Dermis microvascular lymphatic vessel endothelial cell (primary cell): ENCODE results near the gene APIP. TPM values are rescaled to one million over a fixed set of nuclear protein-coding genes. Genes with fewer than 3 reads are reported as not detected.
A peak's percentile ranks its signal among the peaks of the same experiment; 100 is the strongest.
"Not testable (repeated sequence)": the region's sequence is repeated elsewhere in the genome, so short reads cannot be mapped to it uniquely, and the experiment has no call there.

ENCODE experiments used
- DNase-seq, 2 donors: peaks; one replicate each; pipeline versions ENCODE4 v3.0.0 to v3.0.0-alpha.2; 2010; ENCODE audit warnings: low read depth in 2 of 2
- total RNA-seq: library from RNA; depleted of rRNA; stranded (reverse); fragments of >200 nt; gene quantifications from 2 replicates; pipeline ENCODE4 v1.2.1, GENCODE V29; 2014

Gene APIP
- total RNA-seq, 1 donor from 2014 or later, result 16.6 TPM

- peak; percentile 43 to 52 for DNase-seq
Measured at GRCh38 chr11:34926101-34926830, 10.1 kb upstream of the APIP start.

GRCh38 chr11:34924714-34925113 lies 8.5 kb upstream of the APIP start:
- no peak for DNase-seq

- no peak for DNase-seq
Measured at GRCh38 chr11:34921156-34921555, 5.0 kb upstream of the APIP start.

- no peak for DNase-seq
Measured at GRCh38 chr11:34916843-34917770, 928 bp upstream of the APIP start.

DNA sequence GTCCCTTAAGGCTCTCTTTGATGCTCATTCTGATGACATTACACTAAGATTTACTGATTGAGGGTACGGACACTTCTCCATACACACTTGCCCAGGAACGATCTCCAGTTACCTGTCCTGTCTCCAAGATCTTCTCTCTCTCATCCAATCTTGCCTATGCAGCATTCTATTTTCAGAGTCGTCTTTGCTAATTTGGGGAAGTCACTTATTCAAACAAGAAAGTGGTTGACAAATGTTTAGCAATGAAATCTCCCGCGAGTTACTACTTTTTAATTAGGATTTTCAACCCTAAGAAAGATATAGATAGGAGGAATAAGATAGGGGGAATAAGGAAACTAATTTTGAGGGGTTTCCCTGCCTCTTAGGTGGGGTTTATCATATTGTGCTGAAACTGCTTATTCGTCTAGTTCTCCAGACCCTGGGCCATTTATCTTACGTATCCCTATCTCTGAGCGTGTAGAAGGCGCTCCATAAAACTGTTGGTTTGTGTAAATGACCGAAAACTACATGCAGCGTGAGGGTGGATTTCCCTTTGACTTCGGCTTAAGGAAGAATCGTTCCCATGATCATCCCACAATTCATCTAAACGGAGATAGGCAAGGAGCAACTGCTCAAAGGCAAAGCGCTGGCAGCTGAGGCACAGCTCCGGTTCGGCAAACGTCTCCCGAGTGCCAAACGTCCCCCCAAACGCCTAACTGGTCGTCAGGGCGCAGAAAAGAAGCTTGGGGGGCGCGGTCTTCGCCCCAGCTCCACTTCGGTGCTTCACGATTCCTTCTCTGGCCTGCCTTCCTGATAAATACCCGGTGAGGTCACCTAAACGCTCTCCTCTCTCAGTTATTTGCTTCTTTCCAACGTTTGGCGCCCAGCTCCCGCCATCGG lies 804 bp downstream of the APIP start:
- no peak for DNase-seq

- DNase-seq, result not testable (repeated sequence)
Measured at GRCh38 chr11:34913556-34913955, 2.6 kb downstream of the APIP start.

DNA sequence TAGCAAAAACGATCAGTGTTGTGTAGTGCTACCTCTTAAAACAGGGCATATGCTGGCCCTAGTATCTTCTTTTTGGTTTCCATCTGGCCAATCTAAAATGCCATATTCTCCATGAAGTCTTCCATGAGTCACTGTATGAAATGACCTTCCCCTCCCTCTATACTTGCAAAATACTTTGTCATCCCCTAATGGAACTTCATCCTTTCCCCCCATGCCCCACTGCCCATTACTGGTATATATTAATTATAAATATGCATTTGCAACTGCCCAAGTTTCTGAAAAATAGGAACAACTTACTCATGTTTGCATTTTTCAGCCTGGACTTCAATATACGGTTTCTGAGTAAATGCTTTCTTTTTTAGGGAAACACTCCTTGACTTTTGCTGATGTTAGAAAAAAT lies 4.5 kb downstream of the APIP start:
- DNase-seq, result no peak

GRCh38 chr11:34910817-34911216 lies 5.4 kb downstream of the APIP start:
- no peak for DNase-seq

GRCh38 chr11:34909955-34910354 lies 6.2 kb downstream of the APIP start:
- DNase-seq, result no peak

DNA sequence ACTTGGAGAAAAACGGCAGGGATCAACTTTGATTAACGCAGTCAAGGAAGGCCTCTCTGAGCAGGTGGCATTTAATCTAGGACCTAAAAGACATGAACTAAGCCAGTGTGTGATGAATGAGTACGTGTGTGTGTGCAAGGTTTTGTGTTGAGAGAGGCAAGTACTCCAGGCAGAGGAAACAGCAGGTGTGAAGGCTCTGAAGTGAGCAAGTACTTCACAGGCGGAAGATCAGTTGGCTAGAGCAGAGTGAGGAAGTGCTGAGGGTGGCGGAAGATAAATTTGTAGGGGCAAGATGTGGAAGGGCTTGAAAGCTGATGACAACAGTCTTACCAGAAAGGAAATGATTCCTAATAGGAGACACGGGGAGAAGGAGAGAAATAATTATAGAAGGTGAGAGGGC lies 6.8 kb downstream of the APIP start:
- DNase-seq, result no peak

- DNase-seq, result peak in 1 of 2 donors; percentile 24
Measured at GRCh38 chr11:34907934-34908593, 8.1 kb downstream of the APIP start.

- no peak for DNase-seq
Measured at GRCh38 chr11:34905666-34906065, 10.5 kb downstream of the APIP start.

GRCh38 chr11:34904421-34904955 lies 11.7 kb downstream of the APIP start:
- DNase-seq, result no peak

DNA sequence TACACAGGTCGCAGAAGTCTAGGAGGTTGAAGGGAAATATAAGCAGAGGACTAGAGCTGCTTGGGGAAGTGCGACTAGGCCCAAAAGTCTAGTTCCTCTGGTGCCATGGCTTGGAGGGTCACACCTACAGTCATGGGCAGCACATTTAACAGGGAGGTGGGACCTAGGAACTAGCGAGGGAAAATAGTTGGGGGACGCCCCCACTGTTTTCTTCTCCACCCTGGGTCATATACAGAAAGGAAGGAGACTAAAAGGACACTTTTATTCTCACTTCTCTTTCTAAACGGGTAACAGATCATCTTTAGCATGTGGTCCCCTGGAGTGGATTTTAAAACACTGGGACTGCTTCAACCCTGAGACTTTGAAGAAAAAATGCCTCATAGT lies 16.6 kb downstream of the APIP start:
- peak in 1 of 2 donors; percentile 3 for DNase-seq

GRCh38 chr11:34898474-34898873 lies 17.7 kb downstream of the APIP start:
- DNase-seq, result no peak

GRCh38 chr11:34897171-34897870 lies 18.9 kb downstream of the APIP start:
- no peak for DNase-seq

GRCh38 chr11:34896191-34896590 lies 20.0 kb downstream of the APIP start:
- DNase-seq, result not testable (repeated sequence)

- no peak for DNase-seq
Measured at GRCh38 chr11:34893416-34893815, 22.8 kb downstream of the APIP start.

- no peak for DNase-seq
Measured at GRCh38 chr11:34891611-34892010, 24.6 kb downstream of the APIP start.

DNA sequence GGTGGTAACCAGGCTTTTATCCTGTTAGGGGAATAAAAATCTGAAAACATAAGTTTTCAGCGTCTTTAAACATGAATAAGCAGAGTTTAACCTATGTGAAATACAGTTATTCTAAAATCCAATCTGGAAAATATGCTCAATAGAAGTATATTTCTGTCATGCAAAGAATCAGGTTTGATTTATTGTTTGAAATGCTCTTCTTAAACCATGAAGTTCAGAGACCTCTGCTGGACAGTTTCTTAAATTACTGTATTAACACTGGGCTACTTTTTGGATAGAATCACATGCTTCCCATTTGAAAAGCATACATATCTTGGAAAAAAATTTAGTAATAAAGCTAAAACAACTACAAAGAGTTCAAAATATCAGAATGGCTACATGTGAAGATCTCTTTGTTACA lies 25.4 kb downstream of the APIP start:
- DNase-seq, result peak; percentile 43 to 65
